Measurements from ENCODE around the gene USP13.

The USP13 gene

GRCh38 chr3:179801856-179802255 is 149.0 kb downstream of the USP13 start:
- no peak for DNase-seq

GRCh38 chr3:179806177-179806576 is 153.3 kb downstream of the USP13 start:
- DNase-seq: no peak

DNA sequence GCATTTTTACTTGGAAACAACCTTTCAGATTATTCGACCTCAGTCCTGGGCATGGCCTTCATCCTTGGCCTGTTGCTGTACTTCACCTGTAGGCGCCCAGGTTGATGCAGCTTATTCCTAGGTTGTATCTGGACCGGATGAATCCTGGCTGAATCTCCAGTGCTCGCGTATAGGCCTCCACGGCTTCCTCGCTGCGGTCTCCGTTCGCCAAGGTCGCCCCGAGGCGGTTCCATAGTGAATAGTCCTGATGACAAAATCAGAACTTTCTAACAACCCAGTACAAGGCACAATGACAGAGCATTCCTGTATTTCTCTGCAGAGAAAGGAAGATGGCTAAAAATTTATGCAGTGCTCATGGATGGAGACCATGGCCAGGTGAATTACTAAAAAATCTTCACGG is 154.7 kb downstream of the USP13 start:
- no peak for DNase-seq

GRCh38 chr3:179809639-179810038 is 156.8 kb downstream of the USP13 start:
- DNase-seq: no peak

GRCh38 chr3:179811321-179812095 is 158.7 kb downstream of the USP13 start:
- DNase-seq: peak; percentile 80

GRCh38 chr3:179812096-179812382 is 159.2 kb downstream of the USP13 start:
- DNase-seq: no peak

DNA sequence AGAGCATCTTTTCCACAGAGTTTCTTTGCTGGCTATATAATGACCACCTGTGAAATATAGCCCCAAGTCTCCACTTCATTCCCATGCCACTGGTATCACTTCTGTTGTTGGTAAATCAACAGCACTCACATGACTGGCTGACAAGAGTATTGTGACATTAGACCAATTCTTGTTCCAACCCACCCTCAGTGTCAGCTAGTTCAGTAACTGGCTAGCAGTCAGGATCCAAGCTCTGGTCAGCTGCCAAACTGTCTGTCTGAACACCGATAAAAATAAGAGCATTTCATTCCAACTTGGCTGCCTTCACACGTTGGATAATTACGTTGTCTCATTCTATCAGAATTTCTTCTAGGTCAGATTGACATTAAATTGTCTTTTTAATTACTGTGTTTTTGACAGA is 166.5 kb downstream of the USP13 start:
- DNase-seq: no peak

- no peak for DNase-seq
Measured at GRCh38 chr3:179822296-179822695, 169.5 kb downstream of the USP13 start.

GRCh38 chr3:179825527-179826246 is 172.8 kb downstream of the USP13 start:
- DNase-seq: no peak

DNA sequence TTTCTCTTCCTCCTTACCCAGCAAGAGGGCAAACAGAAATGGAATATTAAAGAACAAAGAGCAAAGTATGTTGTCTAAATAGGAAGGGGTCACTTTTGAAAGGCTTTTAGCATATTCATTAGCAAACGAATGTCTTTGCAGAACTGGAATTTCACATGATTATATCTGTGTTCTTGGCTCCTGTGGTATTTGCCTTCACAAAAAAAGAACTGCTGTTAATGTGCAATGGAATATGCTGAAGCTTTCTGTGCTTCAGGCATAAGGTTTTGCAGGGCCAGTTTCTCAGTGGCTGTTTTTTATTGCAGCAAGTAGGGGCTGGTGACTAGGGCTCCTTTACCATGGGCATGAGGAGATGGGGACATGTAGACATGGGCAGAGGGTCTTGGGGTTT is 173.4 kb downstream of the USP13 start:
- no peak for DNase-seq

- no peak for DNase-seq
Measured at GRCh38 chr3:179828738-179829137, 175.9 kb downstream of the USP13 start.

DNA sequence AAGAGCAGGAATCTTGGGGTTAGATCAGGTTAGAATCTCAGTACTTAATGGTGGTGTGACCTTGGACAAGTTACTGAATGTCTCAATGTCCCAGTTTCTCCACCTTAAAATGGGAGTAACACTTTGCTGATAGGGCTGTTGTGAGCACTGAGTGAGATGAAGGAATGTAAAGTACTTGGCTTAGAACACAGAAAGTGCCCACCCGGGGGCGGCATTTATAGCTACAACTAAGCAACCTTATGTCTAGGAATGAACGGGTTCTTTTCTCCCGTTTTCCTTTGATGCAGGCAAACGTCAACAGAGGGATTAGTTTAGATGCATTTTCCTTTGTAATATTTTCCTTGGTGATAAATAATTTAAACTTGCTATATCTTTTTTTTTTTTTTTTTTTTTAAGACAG is 176.6 kb downstream of the USP13 start:
- DNase-seq: no peak

GRCh38 chr3:179832333-179832854 is 179.6 kb downstream of the USP13 start:
- DNase-seq: no peak

GRCh38 chr3:179833294-179833693 is 180.5 kb downstream of the USP13 start:
- DNase-seq: no peak

GRCh38 chr3:179837374-179837773 is 184.5 kb downstream of the USP13 start:
- no peak for DNase-seq
